WTC11 (cell line): ENCODE results near the gene BLCAP.
"Not testable (repeated sequence)": the region's sequence is repeated elsewhere in the genome, so short reads cannot be mapped to it uniquely, and the experiment has no call there.

ENCODE experiments used
- CREB1 ChIP-seq: sonication (generic); formaldehyde crosslinking; IDR thresholded peaks from 2 replicates; pipeline ENCODE4 v1.8.0; 2023; ENCODE audit warnings: mild to moderate bottlenecking, missing genetic modification reagents
- CREM ChIP-seq: sonication (generic); formaldehyde crosslinking; IDR thresholded peaks from 2 replicates; pipeline ENCODE4 v1.8.1; 2022; ENCODE audit warnings: mild to moderate bottlenecking, missing genetic modification reagents, moderate library complexity
- FOXP1 ChIP-seq: sonication (generic); formaldehyde crosslinking; IDR thresholded peaks from 2 replicates; pipeline ENCODE4 v1.8.0; 2022; ENCODE audit warnings: missing genetic modification reagents, mild to moderate bottlenecking, moderate library complexity, borderline replicate concordance
- HMGXB4 ChIP-seq: sonication (generic); formaldehyde crosslinking; IDR thresholded peaks from 2 replicates; pipeline ENCODE4 v1.8.1; 2023; ENCODE audit warnings: mild to moderate bottlenecking, moderate library complexity, missing genetic modification reagents
- IRF2 ChIP-seq: sonication (generic); formaldehyde crosslinking; IDR thresholded peaks from 2 replicates; pipeline ENCODE4 v1.8.0; 2022; ENCODE audit warnings: low read depth, missing genetic modification reagents, borderline replicate concordance
- NFE2L1 ChIP-seq: sonication (generic); formaldehyde crosslinking; IDR thresholded peaks from 2 replicates; pipeline ENCODE4 v1.8.1; 2023; ENCODE audit warnings: missing genetic modification reagents
- NR2C2 ChIP-seq: sonication (generic); formaldehyde crosslinking; IDR thresholded peaks from 2 replicates; pipeline ENCODE4 v1.8.0; 2022; ENCODE audit warnings: mild to moderate bottlenecking, missing genetic modification reagents
- SMAD3 ChIP-seq: sonication (generic); formaldehyde crosslinking; IDR thresholded peaks from 2 replicates; pipeline ENCODE4 v1.8.0; 2022; ENCODE audit warnings: missing genetic modification reagents, mild to moderate bottlenecking, borderline replicate concordance
- TP53 ChIP-seq: sonication (generic); formaldehyde crosslinking; IDR thresholded peaks from 2 replicates; pipeline ENCODE4 v1.8.1; 2023; ENCODE audit warnings: mild to moderate bottlenecking, missing genetic modification reagents
- ZNF423 ChIP-seq: fragments of 250-450 bp; sonication (Bioruptor Pico); IDR thresholded peaks from 2 replicates; pipeline ENCODE4 v2.1.2; 2022; ENCODE audit warnings: mild to moderate bottlenecking, moderate library complexity
- TF ChIP-seq, protein P1 (sequence below): fragments of 200-600 bp; IDR thresholded peaks from 2 replicates; pipeline ENCODE4 v1.8.0; 2022; ENCODE audit warnings: antibody characterized with exemption
- TF ChIP-seq, protein P2 (sequence below): sonication (generic); formaldehyde crosslinking; IDR thresholded peaks from 2 replicates; pipeline ENCODE4 v1.8.1; 2022; ENCODE audit warnings: mild to moderate bottlenecking, missing genetic modification reagents, moderate library complexity, borderline replicate concordance
- TF ChIP-seq, protein P3 (sequence below): fragments of 250-450 bp; sonication (Bioruptor Pico); IDR thresholded peaks from 2 replicates; pipeline ENCODE4 v1.9.0; 2021; ENCODE audit warnings: mild to moderate bottlenecking
- TF ChIP-seq, protein P4 (sequence below): sonication (generic); formaldehyde crosslinking; IDR thresholded peaks from 2 replicates; pipeline ENCODE4 v1.8.1; 2022; ENCODE audit warnings: low read depth, missing genetic modification reagents, borderline replicate concordance

DNA sequence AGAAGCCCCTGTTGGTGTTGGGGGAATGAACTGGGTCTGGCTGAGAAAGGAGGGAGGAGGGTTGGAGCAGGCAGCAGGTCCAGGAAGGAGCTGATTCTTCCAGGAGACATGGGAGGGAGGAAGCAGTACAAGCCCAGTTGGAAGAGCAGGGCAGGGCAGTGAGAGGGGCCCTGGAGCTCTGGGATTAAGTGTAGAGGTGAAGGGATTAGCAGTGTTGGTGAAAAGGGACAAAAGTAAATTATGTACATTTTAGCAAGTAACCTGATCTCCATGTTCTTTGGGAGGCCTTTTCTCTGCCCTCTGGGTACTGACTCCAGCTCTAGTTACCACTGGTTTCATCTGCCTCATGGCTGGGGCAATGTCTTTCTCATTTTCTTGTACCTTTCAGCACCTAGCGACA lies 41.5 kb downstream of the BLCAP start:
- TF ChIP-seq, protein P1, sequence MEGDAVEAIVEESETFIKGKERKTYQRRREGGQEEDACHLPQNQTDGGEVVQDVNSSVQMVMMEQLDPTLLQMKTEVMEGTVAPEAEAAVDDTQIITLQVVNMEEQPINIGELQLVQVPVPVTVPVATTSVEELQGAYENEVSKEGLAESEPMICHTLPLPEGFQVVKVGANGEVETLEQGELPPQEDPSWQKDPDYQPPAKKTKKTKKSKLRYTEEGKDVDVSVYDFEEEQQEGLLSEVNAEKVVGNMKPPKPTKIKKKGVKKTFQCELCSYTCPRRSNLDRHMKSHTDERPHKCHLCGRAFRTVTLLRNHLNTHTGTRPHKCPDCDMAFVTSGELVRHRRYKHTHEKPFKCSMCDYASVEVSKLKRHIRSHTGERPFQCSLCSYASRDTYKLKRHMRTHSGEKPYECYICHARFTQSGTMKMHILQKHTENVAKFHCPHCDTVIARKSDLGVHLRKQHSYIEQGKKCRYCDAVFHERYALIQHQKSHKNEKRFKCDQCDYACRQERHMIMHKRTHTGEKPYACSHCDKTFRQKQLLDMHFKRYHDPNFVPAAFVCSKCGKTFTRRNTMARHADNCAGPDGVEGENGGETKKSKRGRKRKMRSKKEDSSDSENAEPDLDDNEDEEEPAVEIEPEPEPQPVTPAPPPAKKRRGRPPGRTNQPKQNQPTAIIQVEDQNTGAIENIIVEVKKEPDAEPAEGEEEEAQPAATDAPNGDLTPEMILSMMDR: not testable (repeated sequence)
- TF ChIP-seq, protein P2, sequence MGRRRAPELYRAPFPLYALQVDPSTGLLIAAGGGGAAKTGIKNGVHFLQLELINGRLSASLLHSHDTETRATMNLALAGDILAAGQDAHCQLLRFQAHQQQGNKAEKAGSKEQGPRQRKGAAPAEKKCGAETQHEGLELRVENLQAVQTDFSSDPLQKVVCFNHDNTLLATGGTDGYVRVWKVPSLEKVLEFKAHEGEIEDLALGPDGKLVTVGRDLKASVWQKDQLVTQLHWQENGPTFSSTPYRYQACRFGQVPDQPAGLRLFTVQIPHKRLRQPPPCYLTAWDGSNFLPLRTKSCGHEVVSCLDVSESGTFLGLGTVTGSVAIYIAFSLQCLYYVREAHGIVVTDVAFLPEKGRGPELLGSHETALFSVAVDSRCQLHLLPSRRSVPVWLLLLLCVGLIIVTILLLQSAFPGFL (CRISPR knock-in tag): not testable (repeated sequence)
- not testable (repeated sequence) for TF ChIP-seq TP53; ZNF423 (CRISPR knock-in tag); CREM (CRISPR knock-in tag); HMGXB4 (CRISPR knock-in tag); NFE2L1 (CRISPR knock-in tag); CREB1 (CRISPR knock-in tag); NR2C2; IRF2 (CRISPR knock-in tag); SMAD3; FOXP1 (CRISPR knock-in tag)
- TF ChIP-seq, protein P3, sequence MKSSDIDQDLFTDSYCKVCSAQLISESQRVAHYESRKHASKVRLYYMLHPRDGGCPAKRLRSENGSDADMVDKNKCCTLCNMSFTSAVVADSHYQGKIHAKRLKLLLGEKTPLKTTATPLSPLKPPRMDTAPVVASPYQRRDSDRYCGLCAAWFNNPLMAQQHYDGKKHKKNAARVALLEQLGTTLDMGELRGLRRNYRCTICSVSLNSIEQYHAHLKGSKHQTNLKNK (CRISPR knock-in tag): not testable (repeated sequence)
- TF ChIP-seq, protein P4, sequence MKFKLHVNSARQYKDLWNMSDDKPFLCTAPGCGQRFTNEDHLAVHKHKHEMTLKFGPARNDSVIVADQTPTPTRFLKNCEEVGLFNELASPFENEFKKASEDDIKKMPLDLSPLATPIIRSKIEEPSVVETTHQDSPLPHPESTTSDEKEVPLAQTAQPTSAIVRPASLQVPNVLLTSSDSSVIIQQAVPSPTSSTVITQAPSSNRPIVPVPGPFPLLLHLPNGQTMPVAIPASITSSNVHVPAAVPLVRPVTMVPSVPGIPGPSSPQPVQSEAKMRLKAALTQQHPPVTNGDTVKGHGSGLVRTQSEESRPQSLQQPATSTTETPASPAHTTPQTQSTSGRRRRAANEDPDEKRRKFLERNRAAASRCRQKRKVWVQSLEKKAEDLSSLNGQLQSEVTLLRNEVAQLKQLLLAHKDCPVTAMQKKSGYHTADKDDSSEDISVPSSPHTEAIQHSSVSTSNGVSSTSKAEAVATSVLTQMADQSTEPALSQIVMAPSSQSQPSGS: not testable (repeated sequence)
